A673 (cell line): ENCODE data around the gene CABLES1. TPM values are rescaled to one million over a fixed set of nuclear protein-coding genes. Genes with fewer than 3 reads are reported as not detected.

Experiments
- BruUV-seq: library from RNA; stranded (reverse); fragments of 400-500 nt; replicated peaks from 2 replicates; lab custom pipeline; 2021; lab: Mats Ljungman, UMichigan
- CTCF ChIA-PET: fragments of 300-600 bp; sonication (Branson Sonifier 250); formaldehyde crosslinking; loops from one replicate; lab custom pipeline; 2022; ENCODE audit warnings: antibody characterized with exemption; lab: Charles Lee
- POLR2A ChIA-PET: fragments of 300-600 bp; sonication (Branson Sonifier 250); formaldehyde crosslinking; loops from one replicate; lab custom pipeline; 2022; ENCODE audit warnings: antibody characterized with exemption; ENCODE audit not compliant: low non-redundant PET; lab: Charles Lee
- DNase-seq: peaks from one replicate; pipeline ENCODE4 v3.0.0-alpha.2; 2015; ENCODE audit warnings: low spot score
- H3K27ac ChIP-seq: fragments of 200-600 bp; sonication (generic); 2 replicates; pipeline ENCODE4 v1.5.1; 2016; ENCODE audit warnings: mixed run types, low read depth, mild to moderate bottlenecking, mixed read lengths, antibody characterized with exemption, low read length; ENCODE audit not compliant: poor library complexity, severe bottlenecking
- H3K27me3 ChIP-seq: fragments of 200-600 bp; sonication (generic); replicated peaks from 2 replicates; pipeline ENCODE4 v1.6.1; 2017; ENCODE audit warnings: mixed run types, low read depth, mild to moderate bottlenecking, mixed read lengths, antibody characterized with exemption, low read length; ENCODE audit not compliant: insufficient read depth, poor library complexity
- H3K36me3 ChIP-seq: fragments of 200-600 bp; sonication (generic); 2 replicates; pipeline ENCODE4 v1.6.1; 2016; ENCODE audit warnings: mixed run types, mild to moderate bottlenecking, mixed read lengths, antibody characterized with exemption, low read length; ENCODE audit not compliant: insufficient read depth, poor library complexity, severe bottlenecking
- H3K4me1 ChIP-seq: fragments of 200-600 bp; sonication (generic); 2 replicates; pipeline ENCODE4 v1.6.1; 2017; ENCODE audit warnings: mixed run types, mild to moderate bottlenecking, mixed read lengths, antibody characterized with exemption, low read length; ENCODE audit not compliant: insufficient read depth, poor library complexity, severe bottlenecking
- H3K4me3 ChIP-seq: fragments of 200-600 bp; sonication (generic); 2 replicates; pipeline ENCODE4 v1.5.1; 2016; ENCODE audit warnings: low read depth, mixed run types, mild to moderate bottlenecking, mixed read lengths, low read length; ENCODE audit not compliant: poor library complexity, severe bottlenecking
- H3K9me3 ChIP-seq: fragments of 200-600 bp; sonication (generic); 2 replicates; pipeline ENCODE4 v1.6.1; 2016; ENCODE audit warnings: mixed run types, low read depth, mild to moderate bottlenecking, mixed read lengths, antibody characterized with exemption, low read length; ENCODE audit not compliant: poor library complexity, severe bottlenecking
- CTCF ChIP-seq: fragments of 300-800, 200-600 bp; sonication (generic); conservative IDR thresholded peaks from 2 replicates; pipeline ENCODE4 v1.5.1; 2017; ENCODE audit warnings: low read depth, mild to moderate bottlenecking, antibody characterized with exemption, low read length, moderate library complexity, mixed read lengths
- EZH2 ChIP-seq: fragments of 200-600 bp; sonication (generic); IDR thresholded peaks from 2 replicates; pipeline ENCODE4 v1.6.1; 2017; ENCODE audit warnings: borderline replicate concordance, low read depth, mild to moderate bottlenecking, mixed read lengths, antibody characterized with exemption, low read length; ENCODE audit not compliant: poor library complexity, severe bottlenecking
- intact Hi-C: fragments of 100-400 bp; cut with micrococcal nuclease; formaldehyde crosslinking; loops from one replicate; pipeline ENCODE4 v1.10.0; 2022; ENCODE audit not compliant: unreplicated experiment
- total RNA-seq: library from RNA; stranded (reverse); gene quantifications from 2 replicates; pipeline ENCODE4 v1.2.3, GENCODE V29; 2021

CABLES1 gene
- total RNA-seq, 1 experiment from 2014 or later = 7.2 TPM

GRCh38 chr18:23143016-23143814, 7.9 kb downstream of the CABLES1 start:
- no peak for TF ChIP-seq EZH2
- no peak for TF ChIP-seq CTCF
- H3K4me3 ChIP-seq = no peak overlapping the region
- no peaks in the 10 kb centered on the region for H3K36me3 ChIP-seq
- no peak for DNase-seq
- H3K27ac ChIP-seq = no peak overlapping the region
- intact Hi-C loops = loop anchor here (1.0 kb wide), 1 partner anchor 83 kb away; no protein-coding TSS in a partner anchor
- peaks cover 15% of the 10 kb centered on the region for H3K4me1 ChIP-seq
- CTCF ChIA-PET = interaction anchor here (0.6 kb wide), 1 partner anchor 23 kb away, joined by 4 read pairs; no protein-coding TSS in a partner anchor
- H3K27me3 ChIP-seq = no peaks in the 10 kb centered on the region
- H3K9me3 ChIP-seq = no peaks in the 10 kb centered on the region
- no TSS peak for BruUV-seq
- POLR2A ChIA-PET = no interaction called here

GRCh38 chr18:23143815-23144261, 8.6 kb downstream of the CABLES1 start:
- intact Hi-C loops = loop anchor here (1.0 kb wide), 1 partner anchor 82 kb away; no protein-coding TSS in a partner anchor
- no TSS peak for BruUV-seq

GRCh38 chr18:23144640-23145039, 9.4 kb downstream of the CABLES1 start:
- peaks cover 15% of the 10 kb centered on the region for H3K4me1 ChIP-seq
- ChIA-PET POLR2A (no interaction called here), CTCF (no interaction called here)
- H3K27ac ChIP-seq = no peak overlapping the region
- no peaks in the 10 kb centered on the region for H3K36me3 ChIP-seq
- no TSS peak for BruUV-seq
- no peak for DNase-seq
- H3K9me3 ChIP-seq = no peaks in the 10 kb centered on the region
- H3K27me3 ChIP-seq = no peaks in the 10 kb centered on the region
- intact Hi-C loops = no loop called here
- TF ChIP-seq EZH2 (no peak), CTCF (no peak)
- H3K4me3 ChIP-seq = no peak overlapping the region

More at GRCh38 chr18:23143815-23144261, 8.6 kb downstream of the CABLES1 start:
- peaks cover 15% of the 10 kb centered on the region for H3K4me1 ChIP-seq
- ChIA-PET POLR2A (no interaction called here), CTCF (interaction anchor here (0.6 kb wide), 1 partner anchor 23 kb away, joined by 4 read pairs; no protein-coding TSS in a partner anchor)
- H3K27me3 ChIP-seq = no peaks in the 10 kb centered on the region
- no peaks in the 10 kb centered on the region for H3K36me3 ChIP-seq
- no peak for TF ChIP-seq CTCF
- no peak for TF ChIP-seq EZH2
- H3K9me3 ChIP-seq = no peaks in the 10 kb centered on the region
- no peak overlapping the region for H3K4me3 ChIP-seq
- no peak overlapping the region for H3K27ac ChIP-seq
- no peak for DNase-seq
